ENCODE results near the gene EIF4A3.

The EIF4A3 gene

GRCh38 chr17:80109066-80109660, 37.8 kb downstream of the EIF4A3 start:
- no peak overlapping the region for H3K27ac ChIP-seq (ENCODE audit: insufficient read depth, low read length, poor library complexity, severe bottlenecking)
- H3K36me3 ChIP-seq (ENCODE audit: control insufficient read depth, insufficient read depth, low read length): no peaks in the 10 kb centered on the region

GRCh38 chr17:80108036-80108971, 38.6 kb downstream of the EIF4A3 start:
- H3K9me3 ChIP-seq (ENCODE audit: control insufficient read depth, low read length): no peaks in the 10 kb centered on the region
- H3K4me3 ChIP-seq (ENCODE audit: insufficient read depth, low read depth, low read length, poor library complexity, severe bottlenecking): no peak overlapping the region
- no peak for DNase-seq
- no peak overlapping the region for H3K27ac ChIP-seq (ENCODE audit: insufficient read depth, low read length, poor library complexity, severe bottlenecking)
- no peaks in the 10 kb centered on the region for H3K36me3 ChIP-seq (ENCODE audit: control insufficient read depth, insufficient read depth, low read length)
- no peaks in the 10 kb centered on the region for H3K27me3 ChIP-seq (replicated peaks; ENCODE audit: control insufficient read depth, insufficient read depth, low read length, poor library complexity, severe bottlenecking)
- H3K4me1 ChIP-seq (ENCODE audit: control insufficient read depth, insufficient read depth, low read length, poor library complexity, severe bottlenecking): no peaks in the 10 kb centered on the region

More at GRCh38 chr17:80109066-80109660, 37.8 kb downstream of the EIF4A3 start:
- no peak overlapping the region for H3K4me3 ChIP-seq (ENCODE audit: insufficient read depth, low read depth, low read length, poor library complexity, severe bottlenecking)
- DNase-seq: no peak
- no peaks in the 10 kb centered on the region for H3K9me3 ChIP-seq (ENCODE audit: control insufficient read depth, low read length)
- H3K27me3 ChIP-seq (replicated peaks; ENCODE audit: control insufficient read depth, insufficient read depth, low read length, poor library complexity, severe bottlenecking): no peaks in the 10 kb centered on the region
- no peaks in the 10 kb centered on the region for H3K4me1 ChIP-seq (ENCODE audit: control insufficient read depth, insufficient read depth, low read length, poor library complexity, severe bottlenecking)

GRCh38 chr17:80107231-80108021, 39.5 kb downstream of the EIF4A3 start:
- H3K27ac ChIP-seq (ENCODE audit: insufficient read depth, low read length, poor library complexity, severe bottlenecking): no peak overlapping the region
- no peaks in the 10 kb centered on the region for H3K36me3 ChIP-seq (ENCODE audit: control insufficient read depth, insufficient read depth, low read length)
- DNase-seq: no peak
- no peak overlapping the region for H3K4me3 ChIP-seq (ENCODE audit: insufficient read depth, low read depth, low read length, poor library complexity, severe bottlenecking)
- H3K27me3 ChIP-seq (replicated peaks; ENCODE audit: control insufficient read depth, insufficient read depth, low read length, poor library complexity, severe bottlenecking): no peaks in the 10 kb centered on the region
- H3K4me1 ChIP-seq (ENCODE audit: control insufficient read depth, insufficient read depth, low read length, poor library complexity, severe bottlenecking): no peaks in the 10 kb centered on the region
- no peaks in the 10 kb centered on the region for H3K9me3 ChIP-seq (ENCODE audit: control insufficient read depth, low read length)

GRCh38 chr17:80106751-80107150, 40.2 kb downstream of the EIF4A3 start:
- peaks cover 6% of the 10 kb centered on the region for H3K4me1 ChIP-seq (ENCODE audit: control insufficient read depth, insufficient read depth, low read length, poor library complexity, severe bottlenecking)
- DNase-seq: no peak
- H3K9me3 ChIP-seq (ENCODE audit: control insufficient read depth, low read length): no peaks in the 10 kb centered on the region
- no peaks in the 10 kb centered on the region for H3K27me3 ChIP-seq (replicated peaks; ENCODE audit: control insufficient read depth, insufficient read depth, low read length, poor library complexity, severe bottlenecking)
- H3K4me3 ChIP-seq (ENCODE audit: insufficient read depth, low read depth, low read length, poor library complexity, severe bottlenecking): no peak overlapping the region
- H3K36me3 ChIP-seq (ENCODE audit: control insufficient read depth, insufficient read depth, low read length): no peaks in the 10 kb centered on the region
- no peak overlapping the region for H3K27ac ChIP-seq (ENCODE audit: insufficient read depth, low read length, poor library complexity, severe bottlenecking)

- Histone ChIP-seq H3K9me3 (ENCODE audit: control insufficient read depth, low read length) (no peaks in the 10 kb centered on the region), H3K27ac (ENCODE audit: insufficient read depth, low read length, poor library complexity, severe bottlenecking) (no peak overlapping the region), H3K4me1 (ENCODE audit: control insufficient read depth, insufficient read depth, low read length, poor library complexity, severe bottlenecking) (peaks cover 7% of the 10 kb centered on the region), H3K36me3 (ENCODE audit: control insufficient read depth, insufficient read depth, low read length) (no peaks in the 10 kb centered on the region), H3K4me3 (ENCODE audit: insufficient read depth, low read depth, low read length, poor library complexity, severe bottlenecking) (no peak overlapping the region), H3K27me3 (replicated peaks; ENCODE audit: control insufficient read depth, insufficient read depth, low read length, poor library complexity, severe bottlenecking) (no peaks in the 10 kb centered on the region)
- no peak for DNase-seq
Measured at GRCh38 chr17:80106176-80106575, 40.8 kb downstream of the EIF4A3 start.

- no peak for DNase-seq
- Histone ChIP-seq H3K9me3 (ENCODE audit: control insufficient read depth, low read length) (no peaks in the 10 kb centered on the region), H3K36me3 (ENCODE audit: control insufficient read depth, insufficient read depth, low read length) (no peaks in the 10 kb centered on the region), H3K27me3 (replicated peaks; ENCODE audit: control insufficient read depth, insufficient read depth, low read length, poor library complexity, severe bottlenecking) (no peaks in the 10 kb centered on the region), H3K4me1 (ENCODE audit: control insufficient read depth, insufficient read depth, low read length, poor library complexity, severe bottlenecking) (peaks cover 11% of the 10 kb centered on the region), H3K27ac (ENCODE audit: insufficient read depth, low read length, poor library complexity, severe bottlenecking) (no peak overlapping the region), H3K4me3 (ENCODE audit: insufficient read depth, low read depth, low read length, poor library complexity, severe bottlenecking) (no peak overlapping the region)
Measured at GRCh38 chr17:80105762-80106161, 41.2 kb downstream of the EIF4A3 start.

GRCh38 chr17:80104956-80105375, 42.0 kb downstream of the EIF4A3 start:
- no peak overlapping the region for H3K27ac ChIP-seq (ENCODE audit: insufficient read depth, low read length, poor library complexity, severe bottlenecking)
- no peak for DNase-seq
- no peaks in the 10 kb centered on the region for H3K36me3 ChIP-seq (ENCODE audit: control insufficient read depth, insufficient read depth, low read length)
- no peaks in the 10 kb centered on the region for H3K9me3 ChIP-seq (ENCODE audit: control insufficient read depth, low read length)
- H3K4me3 ChIP-seq (ENCODE audit: insufficient read depth, low read depth, low read length, poor library complexity, severe bottlenecking): no peak overlapping the region
- no peaks in the 10 kb centered on the region for H3K27me3 ChIP-seq (replicated peaks; ENCODE audit: control insufficient read depth, insufficient read depth, low read length, poor library complexity, severe bottlenecking)
- H3K4me1 ChIP-seq (ENCODE audit: control insufficient read depth, insufficient read depth, low read length, poor library complexity, severe bottlenecking): peaks cover 19% of the 10 kb centered on the region

- H3K4me1 ChIP-seq (ENCODE audit: control insufficient read depth, insufficient read depth, low read length, poor library complexity, severe bottlenecking): peaks cover 19% of the 10 kb centered on the region
- no peaks in the 10 kb centered on the region for H3K36me3 ChIP-seq (ENCODE audit: control insufficient read depth, insufficient read depth, low read length)
- H3K27ac ChIP-seq (ENCODE audit: insufficient read depth, low read length, poor library complexity, severe bottlenecking): no peak overlapping the region
- DNase-seq: no peak
- H3K4me3 ChIP-seq (ENCODE audit: insufficient read depth, low read depth, low read length, poor library complexity, severe bottlenecking): no peak overlapping the region
- H3K9me3 ChIP-seq (ENCODE audit: control insufficient read depth, low read length): no peaks in the 10 kb centered on the region
- no peaks in the 10 kb centered on the region for H3K27me3 ChIP-seq (replicated peaks; ENCODE audit: control insufficient read depth, insufficient read depth, low read length, poor library complexity, severe bottlenecking)
Measured at GRCh38 chr17:80104321-80104955, 42.5 kb downstream of the EIF4A3 start.

- DNase-seq: no peak
- Histone ChIP-seq H3K27me3 (replicated peaks; ENCODE audit: control insufficient read depth, insufficient read depth, low read length, poor library complexity, severe bottlenecking) (no peaks in the 10 kb centered on the region), H3K4me3 (ENCODE audit: insufficient read depth, low read depth, low read length, poor library complexity, severe bottlenecking) (no peak overlapping the region), H3K36me3 (ENCODE audit: control insufficient read depth, insufficient read depth, low read length) (no peaks in the 10 kb centered on the region), H3K4me1 (ENCODE audit: control insufficient read depth, insufficient read depth, low read length, poor library complexity, severe bottlenecking) (peaks cover 19% of the 10 kb centered on the region), H3K27ac (ENCODE audit: insufficient read depth, low read length, poor library complexity, severe bottlenecking) (no peak overlapping the region), H3K9me3 (ENCODE audit: control insufficient read depth, low read length) (no peaks in the 10 kb centered on the region)
Measured at GRCh38 chr17:80103449-80104085, 43.4 kb downstream of the EIF4A3 start.
